Measurements from ENCODE around the gene CDKL1.
"Not testable (repeated sequence)": the region's sequence is repeated elsewhere in the genome, so short reads cannot be mapped to it uniquely, and the experiment has no call there.

CDKL1 gene

GRCh38 chr14:50335989-50336824, 60.5 kb downstream of the CDKL1 start:
- peak in 47 of 58 donors; percentile 13 to 67 (median 37) for DNase-seq

- DNase-seq = peak in 55 of 58 donors; percentile 5 to 91 (median 66)
Observed at GRCh38 chr14:50335389-50335788, 61.3 kb downstream of the CDKL1 start.

- DNase-seq = no peak
Observed at GRCh38 chr14:50334211-50334610, 62.5 kb downstream of the CDKL1 start.

- no peak for DNase-seq
Observed at GRCh38 chr14:50333014-50333509, 63.6 kb downstream of the CDKL1 start.

GRCh38 chr14:50331596-50331995, 65.1 kb downstream of the CDKL1 start:
- no peak for DNase-seq

GRCh38 chr14:50321009-50321660, 75.5 kb downstream of the CDKL1 start:
- peak in 50 of 58 donors; percentile 6 to 84 (median 52) for DNase-seq

GRCh38 chr14:50320283-50320682, 76.4 kb downstream of the CDKL1 start:
- no peak for DNase-seq

- no peak for DNase-seq
Observed at GRCh38 chr14:50319721-50320120, 77.0 kb downstream of the CDKL1 start.

- no peak for DNase-seq
Observed at GRCh38 chr14:50319293-50319692, 77.4 kb downstream of the CDKL1 start.

- DNase-seq = peak in 1 of 58 donors; percentile 4
Observed at GRCh38 chr14:50318031-50318626, 78.6 kb downstream of the CDKL1 start.

- DNase-seq = not testable (repeated sequence)
Observed at GRCh38 chr14:50314098-50314497, 82.6 kb downstream of the CDKL1 start.

- DNase-seq = peak in 1 of 58 donors; percentile 36
Observed at GRCh38 chr14:50312734-50313054, 84.0 kb downstream of the CDKL1 start.

- peak; percentile 70 to 98 (median 92) for DNase-seq
Observed at GRCh38 chr14:50311972-50312733, 84.5 kb downstream of the CDKL1 start, which contains the start of the genes DMAC2L and L2HGDH. DMAC2L (plus strand) TSS chr14:50312324; CDS start chr14:50321488, 9,164 bp downstream. L2HGDH (minus strand) TSS chr14:50312229; CDS start chr14:50312150, 79 bp downstream.

GRCh38 chr14:50311337-50311971, 85.2 kb downstream of the CDKL1 start:
- peak in 2 of 58 donors; percentile 31 to 41 for DNase-seq

- no peak for DNase-seq
Observed at GRCh38 chr14:50310445-50310844, 86.2 kb downstream of the CDKL1 start.

GRCh38 chr14:50308363-50308915, 88.2 kb downstream of the CDKL1 start:
- no peak for DNase-seq

- peak in 1 of 58 donors; percentile 4 for DNase-seq
Observed at GRCh38 chr14:50303744-50304471, 92.8 kb downstream of the CDKL1 start.

- DNase-seq = no peak
Observed at GRCh38 chr14:50301914-50302313, 94.8 kb downstream of the CDKL1 start.

- DNase-seq = no peak
Observed at GRCh38 chr14:50299585-50299984, 97.1 kb downstream of the CDKL1 start.

- no peak for DNase-seq
Observed at GRCh38 chr14:50290306-50290705, 106.4 kb downstream of the CDKL1 start.
